Left lung (tissue), 10 donors: Measurements from ENCODE around the gene TAF5. TPM values are rescaled to one million over a fixed set of nuclear protein-coding genes. Genes with fewer than 3 reads are reported as not detected.

Source experiments
- ATAC-seq: fragments of 200-7000 bp; cut with Tn5 transposase; one replicate; pipeline ENCODE4 v1.9.1; 2020; ENCODE audit warnings: moderate library complexity
- DNase-seq, 4 donors: peaks; one replicate each; pipeline ENCODE4 v3.0.0-alpha.2; 2013 to 2020
- H3K27ac ChIP-seq, 2 donors: fragments of 200-600 bp; sonication (generic) in 1 of 2; one replicate each; pipeline versions ENCODE4 v1.5.0 to v1.8.0; 2020 to 2021
- H3K27me3 ChIP-seq, 2 donors: fragments of 200-600 bp; sonication (generic) in 1 of 2; one replicate each; pipeline versions ENCODE4 v1.5.0 to v1.8.0; 2020 to 2021
- H3K36me3 ChIP-seq, 2 donors: fragments of 200-600 bp; sonication (generic) in 1 of 2; one replicate each; pipeline versions ENCODE4 v1.5.0 to v1.8.0; 2020 to 2021
- H3K4me1 ChIP-seq, 2 donors: fragments of 200-600 bp; one replicate each; pipeline ENCODE4 v1.8.0; 2021
- H3K4me3 ChIP-seq, 2 donors: fragments of 200-600 bp; sonication (generic) in 1 of 2; one replicate each; pipeline versions ENCODE4 v1.5.0 to v1.8.0; 2020 to 2021; ENCODE audit warnings: mild to moderate bottlenecking in 1 of 2
- H3K9me3 ChIP-seq, 2 donors: fragments of 200-600 bp; sonication (generic) in 1 of 2; one replicate each; pipeline versions ENCODE4 v1.5.0 to v1.8.0; 2020 to 2021
- CTCF ChIP-seq, 2 donors: fragments of 200-600 bp; sonication (generic) in 1 of 2; IDR thresholded peaks; one replicate each; pipeline versions ENCODE4 v1.5.0 to v1.8.0; 2021; ENCODE audit warnings: antibody characterized with exemption in 2 of 2
- intact Hi-C, 2 donors: fragments of 100-400 bp; cut with DNase I; formaldehyde crosslinking; loops; one replicate each; pipeline versions ENCODE4 v1.11.2 to v1.14.2; 2022
- polyA plus RNA-seq, 6 donors: library from polyadenylated mRNA; unstranded; fragments of 120-200 nt; gene quantifications; one replicate each; pipeline ENCODE4 v1.2.1, GENCODE V29; 2013; ENCODE audit not compliant: insufficient read length in 6 of 6
- total RNA-seq, 2 donors: library from RNA; stranded (reverse); fragmentation: NEBNext Ultra II Directional; extraction: Animal tissue kit (Norgen Biotek cat#: 25700); gene quantifications; one replicate each; pipeline ENCODE4 v1.2.1, GENCODE V29; 2021
- donor health status: DM: no; HTN: yes; CAD: no.
- donor health status: DM: no; HTN: no; CAD: no.

The TAF5 gene
- total and polyA plus RNA-seq, 8 donors: 3.7 to 8.1 (median 7.0) TPM

DNA sequence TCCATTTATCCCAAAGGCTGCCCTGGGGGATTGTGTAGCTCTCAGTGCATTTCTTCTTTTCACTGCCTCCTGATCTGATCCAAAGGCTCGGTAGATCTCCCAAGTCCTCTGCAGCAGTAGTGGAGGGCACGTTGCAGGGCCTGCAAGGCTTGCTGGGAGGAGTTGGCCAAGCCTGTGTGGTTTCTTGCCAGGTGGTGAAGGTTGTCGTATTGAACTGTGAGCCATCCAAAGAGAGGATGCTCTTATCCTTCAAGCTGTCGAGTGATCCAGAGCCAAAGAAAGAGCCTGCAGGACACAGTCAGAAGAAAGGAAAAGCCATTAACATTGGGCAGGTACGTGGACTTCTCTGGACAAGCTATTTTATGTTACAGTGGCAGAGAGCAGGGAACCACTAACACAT is 49.8 kb downstream of the TAF5 start:
- DNase-seq (no peak), ATAC-seq (no peak)
- no peak for TF ChIP-seq CTCF (IDR thresholded peaks at IDR 0.05)
- H3K9me3 ChIP-seq: no peaks in the 10 kb centered on the region
- intact Hi-C loops: loop anchor here in 1 of 2 donors (5.0 kb wide), 1 partner anchor 65 kb away; no protein-coding TSS in a partner anchor
- H3K4me3 ChIP-seq: no peak overlapping the region
- no peaks in the 10 kb centered on the region for H3K4me1 ChIP-seq
- H3K27ac ChIP-seq: no peak overlapping the region
- H3K36me3 ChIP-seq: peaks cover 6 to 98% of the 10 kb centered on the region in 2 donors
- H3K27me3 ChIP-seq: no peaks in the 10 kb centered on the region

DNA sequence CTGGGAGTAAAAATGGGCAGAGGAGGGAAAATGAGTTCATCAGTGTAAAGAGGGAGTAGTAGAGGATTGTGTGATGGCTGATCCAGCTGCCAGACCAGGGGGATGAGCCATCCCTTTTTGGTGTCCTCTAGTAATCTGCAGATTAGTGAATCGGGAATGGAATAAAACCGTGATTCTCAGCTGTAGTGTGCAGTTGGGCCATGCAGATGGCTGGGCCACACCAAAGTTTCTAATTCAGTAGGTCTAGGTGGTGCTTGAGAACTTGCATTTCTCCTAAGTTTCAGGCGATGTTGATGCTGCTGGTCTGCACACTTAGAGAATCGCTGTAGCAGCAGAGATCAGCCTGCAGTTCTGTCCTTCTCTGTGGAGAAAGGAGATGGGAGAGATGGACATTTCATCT is 51.3 kb downstream of the TAF5 start:
- no peak for TF ChIP-seq CTCF (IDR thresholded peaks at IDR 0.05)
- intact Hi-C loops: loop anchor here in 1 of 2 donors (5.0 kb wide), 1 partner anchor 63 kb away; no protein-coding TSS in a partner anchor
- no peak overlapping the region for H3K27ac ChIP-seq
- H3K9me3 ChIP-seq: no peaks in the 10 kb centered on the region
- no peak for ATAC-seq
- no peak overlapping the region for H3K4me3 ChIP-seq
- H3K27me3 ChIP-seq: no peaks in the 10 kb centered on the region
- no peak for DNase-seq
- peaks cover 6 to 98% of the 10 kb centered on the region in 2 donors for H3K36me3 ChIP-seq
- no peaks in the 10 kb centered on the region for H3K4me1 ChIP-seq

- intact Hi-C loops: no loop called here
- Histone ChIP-seq H3K4me3 (no peak overlapping the region), H3K27ac (no peak overlapping the region), H3K4me1 (no peaks in the 10 kb centered on the region), H3K9me3 (no peaks in the 10 kb centered on the region), H3K27me3 (no peaks in the 10 kb centered on the region), H3K36me3 (peaks cover 0 to 97% of the 10 kb centered on the region in 2 donors)
- TF ChIP-seq CTCF (IDR thresholded peaks at IDR 0.05): no peak
- DNase-seq (no peak), ATAC-seq (no peak)
Observed at GRCh38 chr10:103423748-103424147, 56.0 kb downstream of the TAF5 start.

- Histone ChIP-seq H3K27me3 (no peaks in the 10 kb centered on the region), H3K9me3 (no peaks in the 10 kb centered on the region), H3K36me3 (peaks cover 0 to 76% of the 10 kb centered on the region in 2 donors), H3K4me3 (no peak overlapping the region), H3K4me1 (peaks cover 0 to 5% of the 10 kb centered on the region in 2 donors), H3K27ac (no peak overlapping the region)
- TF ChIP-seq CTCF (IDR thresholded peaks at IDR 0.05): no peak
- ATAC-seq: no peak
- intact Hi-C loops: no loop called here
- DNase-seq: no peak
Observed at GRCh38 chr10:103427866-103428265, 60.1 kb downstream of the TAF5 start.

- intact Hi-C loops: no loop called here
- Histone ChIP-seq H3K27ac (no peak overlapping the region), H3K9me3 (no peaks in the 10 kb centered on the region), H3K4me3 (no peak overlapping the region), H3K4me1 (peaks cover 0 to 12% of the 10 kb centered on the region in 2 donors), H3K27me3 (no peaks in the 10 kb centered on the region), H3K36me3 (peaks cover 0 to 75% of the 10 kb centered on the region in 2 donors)
- no peak for DNase-seq
- ATAC-seq: no peak
- no peak for TF ChIP-seq CTCF (IDR thresholded peaks at IDR 0.05)
Observed at GRCh38 chr10:103428989-103429643, 61.3 kb downstream of the TAF5 start.
